ENCODE results near the gene RNF223. TPM values are rescaled to one million over a fixed set of nuclear protein-coding genes. Genes with fewer than 3 reads are reported as not detected.

The RNF223 gene
- total RNA-seq, 1 experiment from 2014 or later = not detected

GRCh38 chr1:1044455-1045078 lies 29.5 kb downstream of the RNF223 start:
- H2BK5ac ChIP-seq (ENCODE audit: insufficient read length, low read length) = no peak overlapping the region
- no peaks in the 10 kb centered on the region for H3K9me3 ChIP-seq (ENCODE audit: control insufficient read depth, low read depth, low read length)
- no peak overlapping the region for H2BK12ac ChIP-seq (ENCODE audit: insufficient read length, low read depth, low read length)
- no peak overlapping the region for H3K14ac ChIP-seq (ENCODE audit: insufficient read depth, low read length)
- H3T11ph ChIP-seq (ENCODE audit: low read length) = no peak overlapping the region
- H3K56ac ChIP-seq (ENCODE audit: insufficient read length, low read depth, low read length) = no peak overlapping the region
- no peaks in the 10 kb centered on the region; a peak in 1 of 5 replicates for H3K9me3 Mint-ChIP-seq
- H3K4me3 Mint-ChIP-seq = peak overlapping the region in 1 of 2 experiments; percentile 27; a peak in 1 of 5 replicates
- no peak overlapping the region for H2AFZ ChIP-seq (ENCODE audit: low read length)
- DNase-seq = no peak
- peaks cover 7% of the 10 kb centered on the region for H3K27me3 Mint-ChIP-seq (ENCODE audit: low read depth)
- no peak overlapping the region for H3K18ac ChIP-seq (ENCODE audit: insufficient read length, low read depth, low read length)
- H3K79me2 ChIP-seq (ENCODE audit: insufficient read depth, low read length) = no peaks in the 10 kb centered on the region
- H4K20me1 ChIP-seq (ENCODE audit: control insufficient read depth, insufficient read depth, insufficient read length) = peaks cover 3% of the 10 kb centered on the region
- peak overlapping the region in 1 of 3 experiments; percentile 36; a peak in 2 of 7 replicates for H3K27ac Mint-ChIP-seq
- no peaks in the 10 kb centered on the region for H3K4me1 ChIP-seq (ENCODE audit: insufficient read depth, low read length)
- H3K23me2 ChIP-seq (ENCODE audit: insufficient read length, low read depth, low read length, poor library complexity, severe bottlenecking) = peaks cover 4% of the 10 kb centered on the region
- no peak overlapping the region for H4K91ac ChIP-seq (ENCODE audit: insufficient read length, low read depth, low read length)
- no peak overlapping the region for H3K4me2 ChIP-seq (ENCODE audit: insufficient read depth, insufficient read length, low read length)
- no peak overlapping the region for H3K27ac ChIP-seq (ENCODE audit: insufficient read length, low read depth, low read length)
- WGBS (ENCODE audit: extremely low coverage, insufficient read length, low lambda C conversion rate) = no CpG with 5 or more reads among the region's 34 CpGs
- peaks cover 8 to 47% (median 40%) of the 10 kb centered on the region in 3 experiments for H3K36me3 Mint-ChIP-seq (ENCODE audit: insufficient read depth in 1 of 3, low read depth in 3 of 3)
- no peak overlapping the region for H2BK20ac ChIP-seq (ENCODE audit: low read depth, low read length, poor library complexity, severe bottlenecking)
- H3K4me1 Mint-ChIP-seq = peaks cover 2 to 3% of the 10 kb centered on the region in 2 experiments
- no peak overlapping the region for H2AK5ac ChIP-seq (ENCODE audit: insufficient read length, low read length)
- H3K79me1 ChIP-seq (ENCODE audit: insufficient read depth, low read depth, low read length, poor library complexity, severe bottlenecking) = no peaks in the 10 kb centered on the region
- no peak overlapping the region for H3K4ac ChIP-seq (ENCODE audit: low read depth, low read length)
- no peak overlapping the region for H4K5ac ChIP-seq (ENCODE audit: insufficient read length, low read depth, low read length)
- H3K23ac ChIP-seq (ENCODE audit: insufficient read length, low read depth, low read length) = no peak overlapping the region
- H3K9ac ChIP-seq (ENCODE audit: extremely low read depth, insufficient read length, low read length) = no peak overlapping the region
- no peak for TF ChIP-seq CTCF (conservative IDR thresholded peaks at IDR 0.05)
- H3K27me3 ChIP-seq (ENCODE audit: insufficient read depth, low read length) = no peaks in the 10 kb centered on the region
- H4K8ac ChIP-seq (replicated peaks; ENCODE audit: insufficient read length, low read depth, low read length) = no peak overlapping the region
- H2BK120ac ChIP-seq (ENCODE audit: low read depth, low read length, poor library complexity, severe bottlenecking) = no peak overlapping the region
- no peak overlapping the region for H2BK15ac ChIP-seq (ENCODE audit: low read depth, low read length)
